Transverse colon (tissue), 4 donors: ENCODE measurements around the gene AKAP1. TPM values are rescaled to one million over a fixed set of nuclear protein-coding genes. Genes with fewer than 3 reads are reported as not detected.

Source experiments
- DNase-seq: peaks from one replicate; pipeline ENCODE4 v3.0.0-alpha.2; 2019
- H3K27ac ChIP-seq, 4 donors: fragments of 200-600 bp; sonication (generic); 2 replicates each; pipeline ENCODE4 v1.5.1; 2016 to 2018; ENCODE audit warnings: inconsistent platforms in 4 of 4
- H3K27me3 ChIP-seq: fragments of 200-600 bp; sonication (generic); 2 replicates; pipeline ENCODE4 v1.5.1; 2017; ENCODE audit warnings: inconsistent platforms
- H3K36me3 ChIP-seq, 4 donors: fragments of 200-600 bp; sonication (generic); 2 replicates each; pipeline ENCODE4 v1.5.1; 2017 to 2019; ENCODE audit warnings: inconsistent platforms in 4 of 4
- H3K4me1 ChIP-seq, 4 donors: fragments of 200-600 bp; sonication (generic); 2 replicates each; pipeline ENCODE4 v1.5.1; 2017 to 2020; ENCODE audit warnings: inconsistent platforms in 4 of 4
- H3K4me3 ChIP-seq, 4 donors: fragments of 200-600 bp; sonication (generic); 1 replicate in 1 of 4; 2 replicates in 3 of 4; pipeline versions ENCODE4 v1.5.1 to v1.6.1; 2017 to 2019; ENCODE audit warnings: inconsistent platforms in 4 of 4
- H3K9me3 ChIP-seq, 2 donors: fragments of 200-600 bp; sonication (generic); 2 replicates each; pipeline ENCODE4 v1.5.1; 2017 to 2019; ENCODE audit warnings: inconsistent platforms in 2 of 2
- CTCF ChIP-seq, 5 experiments: fragments of 200-600 bp in 3 of 5; fragments of 450-650 bp in 2 of 5; sonication (generic) in 3 of 5; IDR thresholded peaks; 1 replicate in 2 of 5; 2 replicates in 3 of 5; pipeline ENCODE4 v1.5.1; 2016 to 2017; ENCODE audit warnings: antibody characterized with exemption in 5 of 5, inconsistent platforms in 3 of 5, mild to moderate bottlenecking in 2 of 5, moderate library complexity in 1 of 5
- EP300 ChIP-seq: sonication (generic); formaldehyde crosslinking; IDR thresholded peaks from one replicate; pipeline ENCODE4 v1.6.1; 2017; ENCODE audit warnings: antibody characterized with exemption, low read depth
- POLR2A ChIP-seq: fragments of 450-650 bp; IDR thresholded peaks from one replicate; pipeline ENCODE4 v1.6.1; 2016; ENCODE audit warnings: antibody characterized with exemption, mild to moderate bottlenecking, moderate library complexity
- POLR2AphosphoS5 ChIP-seq, 3 donors: sonication (generic); formaldehyde crosslinking; IDR thresholded peaks; one replicate each; pipeline ENCODE4 v1.6.1; 2016; ENCODE audit warnings: antibody characterized with exemption in 3 of 3
- WGBS, 2 donors: methylation state at CpG; one replicate each; pipeline ENCODE4 v1.1.5; 2018; ENCODE audit warnings: low coverage in 1 of 2; 5-methylcytosine and 5-hydroxymethylcytosine counted together
- in situ Hi-C, 4 donors: fragments of 200-750 bp; cut with MboI; loops; one replicate each; pipeline versions ENCODE4 v1.15.0 to v1.15.1; 2017; ENCODE audit warnings: low sequenced_read_pairs in 3 of 4, low pct_ligation_motif_present in 1 of 4, low pct_unique_long_range_greater_than_20kb in 1 of 4
- intact Hi-C: fragments of 100-400 bp; cut with DNase I; formaldehyde crosslinking; loops from one replicate; pipeline ENCODE4 v1.15.1; 2023; ENCODE audit warnings: low total_unique reads
- total RNA-seq, 4 donors: library from RNA; depleted of rRNA; stranded (reverse); fragments of >200 nt; gene quantifications; one replicate each; pipeline ENCODE4 v1.1.0, GENCODE V29; 2016

The AKAP1 gene
- total RNA-seq, 4 donors from 2014 or later: 137 to 193 (median 171) TPM

- WGBS, 2 donors: 22 to 48% methylated on average over 4 to 16 of the region's 16 CpGs
- Histone ChIP-seq H3K4me1 (no peaks in the 10 kb centered on the region), H3K9me3 (no peaks in the 10 kb centered on the region), H3K4me3 (peak overlapping the region in 1 of 4 donors; percentile 3), H3K27me3 (no peaks in the 10 kb centered on the region), H3K27ac (no peak overlapping the region), H3K36me3 (peaks cover 0 to under 1% (median 0%) of the 10 kb centered on the region in 4 donors)
- peak; percentile 86 for DNase-seq
- TF ChIP-seq CTCF (IDR thresholded peaks at IDR 0.05) (peak; percentile 66 to 93 (median 90)), EP300 (no peak)
- in situ Hi-C loops (loop anchor here in 2 of 4 donors (25.0 kb wide), 2 partner anchors 606 to 981 kb away; partner anchors contain the start of gene CCDC182 (in 2 of the 2)), intact Hi-C loops (loop anchor here (10.0 kb wide), 2 partner anchors 614 to 704 kb away; partner anchors contain the start of gene CCDC182)
Measured at GRCh38 chr17:57130708-57131461, 45.8 kb downstream of the AKAP1 start.

- Histone ChIP-seq H3K27me3 (no peaks in the 10 kb centered on the region), H3K4me3 (no peak overlapping the region), H3K4me1 (no peaks in the 10 kb centered on the region), H3K36me3 (no peaks in the 10 kb centered on the region), H3K9me3 (no peaks in the 10 kb centered on the region), H3K27ac (no peak overlapping the region)
- intact Hi-C loops: loop anchor here (10.0 kb wide), 2 partner anchors 612 to 702 kb away; partner anchors contain the start of gene CCDC182
- in situ Hi-C loops: loop anchor here in 2 of 4 donors (25.0 kb wide), 2 partner anchors 605 to 980 kb away; partner anchors contain the start of gene CCDC182 (in 2 of the 2)
- DNase-seq: no peak
- no peak for TF ChIP-seq POLR2A
- TF ChIP-seq EP300: no peak
- TF ChIP-seq POLR2AphosphoS5 (IDR thresholded peaks at IDR 0.05): no peak
- no peak for TF ChIP-seq CTCF (IDR thresholded peaks at IDR 0.05)
- WGBS, 2 donors: 79 to 90% methylated on average over 2 of the region's 2 CpGs
Measured at GRCh38 chr17:57132663-57133062, 47.6 kb downstream of the AKAP1 start.

DNA sequence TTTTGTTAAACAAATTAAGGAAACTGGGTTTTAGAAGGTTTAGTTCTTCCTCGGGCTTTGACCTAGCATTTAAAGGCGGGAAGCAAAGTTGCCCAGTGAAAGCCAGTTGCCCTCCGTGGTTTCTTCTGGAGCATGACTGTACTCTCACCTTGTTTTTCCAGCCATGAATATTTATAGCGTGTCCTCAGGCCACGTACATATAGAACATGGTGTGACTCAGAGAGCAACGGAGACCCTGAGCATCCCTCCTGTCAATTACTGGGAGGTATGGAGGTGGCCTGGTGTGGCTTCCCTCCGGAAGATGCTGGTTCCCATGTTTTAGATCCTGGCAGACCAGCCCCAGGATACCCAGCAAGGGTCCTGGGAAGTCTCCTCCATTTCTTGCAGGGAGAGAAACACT, 48.4 kb downstream of the AKAP1 start:
- Histone ChIP-seq H3K36me3 (no peaks in the 10 kb centered on the region), H3K4me3 (no peak overlapping the region), H3K27ac (no peak overlapping the region), H3K9me3 (no peaks in the 10 kb centered on the region), H3K4me1 (no peaks in the 10 kb centered on the region), H3K27me3 (no peaks in the 10 kb centered on the region)
- TF ChIP-seq POLR2AphosphoS5 (IDR thresholded peaks at IDR 0.05) (no peak), EP300 (no peak), CTCF (IDR thresholded peaks at IDR 0.05) (no peak), POLR2A (no peak)
- 76 to 78% methylated on average over 7 of the region's 7 CpGs for WGBS, 2 donors
- no peak for DNase-seq
- in situ Hi-C loops (loop anchor here in 2 of 4 donors (25.0 kb wide), 2 partner anchors 604 to 979 kb away; partner anchors contain the start of gene CCDC182 (in 2 of the 2)), intact Hi-C loops (loop anchor here (10.0 kb wide), 2 partner anchors 611 to 701 kb away; partner anchors contain the start of gene CCDC182)

DNA sequence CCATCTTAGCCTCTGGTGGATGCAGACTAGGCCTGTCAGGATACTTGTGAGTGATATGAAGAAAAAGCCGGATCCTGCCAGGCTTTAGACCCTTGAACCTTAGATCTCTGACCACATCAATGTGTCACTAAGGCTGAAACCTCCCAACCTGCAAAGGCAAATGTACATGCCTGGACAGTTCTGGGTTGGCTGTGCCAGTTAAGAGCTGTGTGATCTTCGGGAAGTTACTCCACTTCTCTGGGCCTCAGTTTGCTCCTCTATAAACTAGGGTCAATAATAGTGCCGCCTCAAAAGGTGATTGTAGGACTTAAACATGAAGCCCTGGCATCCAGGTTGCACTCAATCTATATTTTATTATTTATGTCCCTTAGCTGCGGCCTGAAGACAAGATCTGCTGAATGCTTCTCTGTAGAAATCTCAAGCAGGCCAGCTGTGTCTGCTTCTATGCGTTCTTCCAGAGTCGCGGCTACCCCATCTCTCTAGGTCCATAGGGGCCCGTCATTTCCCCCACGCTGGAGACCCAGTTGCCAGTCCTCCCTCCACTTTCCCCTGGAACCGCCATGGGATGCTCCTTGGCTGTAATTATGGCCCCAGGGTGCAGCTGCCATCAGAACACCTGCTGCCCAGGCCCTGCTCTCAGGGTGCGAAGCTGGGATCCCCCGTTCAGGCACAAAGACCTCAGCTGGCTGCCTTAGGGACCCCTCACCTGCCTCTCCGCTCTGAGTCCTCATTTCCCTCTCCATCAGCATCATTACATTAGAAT, 50.2 kb downstream of the AKAP1 start:
- no peak for DNase-seq
- H3K27ac ChIP-seq: no peak overlapping the region
- 92% methylated on average over 4 to 13 of the region's 13 CpGs for WGBS, 2 donors
- no peak overlapping the region for H3K4me3 ChIP-seq
- in situ Hi-C loops: loop anchor here in 2 of 4 donors (25.0 kb wide), 2 partner anchors 602 to 977 kb away; partner anchors contain the start of gene CCDC182 (in 2 of the 2)
- no peaks in the 10 kb centered on the region for H3K4me1 ChIP-seq
- no peaks in the 10 kb centered on the region for H3K27me3 ChIP-seq
- TF ChIP-seq EP300 (no peak), POLR2AphosphoS5 (IDR thresholded peaks at IDR 0.05) (no peak), POLR2A (no peak), CTCF (IDR thresholded peaks at IDR 0.05) (no peak)
- intact Hi-C loops: loop anchor here (10.0 kb wide), 2 partner anchors 610 to 700 kb away; partner anchors contain the start of gene CCDC182
- no peaks in the 10 kb centered on the region for H3K9me3 ChIP-seq
- H3K36me3 ChIP-seq: no peaks in the 10 kb centered on the region
